Suprapubic skin (tissue), 4 donors: Measurements from ENCODE around the gene SND1.

Source experiments
- CTCF ChIP-seq, 2 donors: fragments of 200-600 bp in 1 of 2; fragments of 450-650 bp in 1 of 2; sonication (generic) in 1 of 2; IDR thresholded peaks; one replicate each; pipeline ENCODE4 v1.5.1; 2016 to 2019; ENCODE audit warnings: antibody characterized with exemption in 2 of 2, mild to moderate bottlenecking in 1 of 2, moderate library complexity in 1 of 2
- POLR2A ChIP-seq, 2 donors: fragments of 450-650 bp; IDR thresholded peaks; one replicate each; pipeline ENCODE4 v1.6.1; 2017; ENCODE audit warnings: antibody characterized with exemption in 2 of 2, mild to moderate bottlenecking in 2 of 2, moderate library complexity in 2 of 2
- POLR2AphosphoS5 ChIP-seq, 3 donors: sonication (generic); formaldehyde crosslinking; IDR thresholded peaks; one replicate each; pipeline ENCODE4 v1.6.1; 2017; ENCODE audit warnings: antibody characterized with exemption in 3 of 3

GRCh38 chr7:127819975-127820731, 168.2 kb downstream of the SND1 start:
- no peak for TF ChIP-seq CTCF (IDR thresholded peaks at IDR 0.05)
- no peak for TF ChIP-seq POLR2AphosphoS5 (IDR thresholded peaks at IDR 0.05)
- TF ChIP-seq POLR2A (IDR thresholded peaks at IDR 0.05), result no peak
